ENCODE measurements around the gene CRABP1.

DNA sequence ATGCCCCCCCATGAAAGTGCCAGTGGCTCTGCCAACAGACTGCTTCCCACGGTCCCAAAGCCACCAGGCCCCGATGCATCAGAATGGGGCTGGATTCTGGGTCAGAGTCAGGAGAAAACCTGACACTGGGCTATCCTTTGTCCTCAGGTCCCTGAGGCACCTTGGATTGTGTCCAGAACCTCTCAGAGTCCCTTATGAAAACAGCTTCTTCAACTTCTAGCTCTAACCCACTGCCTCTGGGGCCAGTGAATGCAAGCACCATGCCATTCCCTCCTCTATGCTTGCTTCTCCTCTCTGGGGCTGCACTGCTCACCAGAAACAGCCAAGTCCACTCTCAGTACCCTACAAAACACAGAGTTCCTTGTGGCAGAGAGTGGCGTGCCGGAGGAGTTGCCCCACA lies 9.9 kb downstream of the CRABP1 start:
- TF ChIP-seq, protein P1, sequence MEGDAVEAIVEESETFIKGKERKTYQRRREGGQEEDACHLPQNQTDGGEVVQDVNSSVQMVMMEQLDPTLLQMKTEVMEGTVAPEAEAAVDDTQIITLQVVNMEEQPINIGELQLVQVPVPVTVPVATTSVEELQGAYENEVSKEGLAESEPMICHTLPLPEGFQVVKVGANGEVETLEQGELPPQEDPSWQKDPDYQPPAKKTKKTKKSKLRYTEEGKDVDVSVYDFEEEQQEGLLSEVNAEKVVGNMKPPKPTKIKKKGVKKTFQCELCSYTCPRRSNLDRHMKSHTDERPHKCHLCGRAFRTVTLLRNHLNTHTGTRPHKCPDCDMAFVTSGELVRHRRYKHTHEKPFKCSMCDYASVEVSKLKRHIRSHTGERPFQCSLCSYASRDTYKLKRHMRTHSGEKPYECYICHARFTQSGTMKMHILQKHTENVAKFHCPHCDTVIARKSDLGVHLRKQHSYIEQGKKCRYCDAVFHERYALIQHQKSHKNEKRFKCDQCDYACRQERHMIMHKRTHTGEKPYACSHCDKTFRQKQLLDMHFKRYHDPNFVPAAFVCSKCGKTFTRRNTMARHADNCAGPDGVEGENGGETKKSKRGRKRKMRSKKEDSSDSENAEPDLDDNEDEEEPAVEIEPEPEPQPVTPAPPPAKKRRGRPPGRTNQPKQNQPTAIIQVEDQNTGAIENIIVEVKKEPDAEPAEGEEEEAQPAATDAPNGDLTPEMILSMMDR (IDR thresholded peaks at IDR 0.05 in 4 of 5, conservative IDR thresholded peaks at IDR 0.05 in 1 of 5) = no peak
- no peak for TF ChIP-seq POLR2A (IDR thresholded peaks at IDR 0.05)

Measured in gastrocnemius medialis (tissue), 4 donors.